Measurements from ENCODE around the gene SCN1A.

SCN1A gene

DNA sequence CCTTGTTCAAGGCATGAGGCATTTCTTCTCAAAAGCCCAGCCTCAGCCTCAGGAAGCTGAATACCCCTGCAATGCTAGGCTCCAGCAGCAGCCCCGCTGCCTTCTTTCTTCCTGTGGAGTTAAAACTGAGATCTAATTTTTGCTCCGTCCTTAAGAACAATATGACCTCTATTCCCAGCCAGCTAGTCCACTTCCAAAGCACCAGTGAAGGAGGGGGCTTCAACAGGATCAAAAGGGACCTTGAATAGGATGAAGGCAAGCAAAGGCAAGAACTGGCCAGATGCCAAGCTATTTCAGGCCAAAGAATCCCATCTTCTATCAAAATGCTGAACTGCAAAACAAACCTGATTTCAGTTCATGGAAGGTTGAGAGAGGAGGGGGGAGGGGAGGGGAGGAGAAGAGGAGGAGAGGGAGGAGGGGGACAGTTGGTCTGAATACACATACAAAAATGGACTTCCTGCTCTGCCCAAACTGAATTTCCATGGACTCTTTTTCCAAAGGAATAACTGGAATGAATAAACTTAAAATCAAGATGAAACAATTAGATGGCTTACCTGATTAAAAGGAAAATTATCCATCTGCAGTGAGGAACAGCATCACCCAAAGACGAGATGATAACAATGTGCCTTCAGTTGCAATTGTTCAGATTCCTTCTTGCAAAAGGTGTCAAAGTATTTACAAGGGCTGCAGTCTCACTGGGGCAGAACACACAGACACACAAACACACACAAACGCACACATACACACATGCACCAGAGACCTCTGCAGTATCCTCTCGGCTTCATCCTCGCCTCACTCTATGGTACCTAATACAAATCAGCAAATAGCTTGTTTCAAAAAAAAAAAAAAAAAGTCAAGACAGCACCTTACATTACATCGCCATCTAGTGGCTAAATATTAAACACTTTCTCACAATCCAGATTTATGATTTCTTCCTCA is at the start of gene SCN1A:
SCN1A (minus strand) TSS at position 804 of the 939 bp plus-strand sequence. CDS start 54,399 bp downstream, outside the sequence.
- H3K27ac ChIP-seq (ENCODE audit: low read length), result no peak within 1 kb of the TSS
- peaks cover 0 to 2% of the 10 kb centered on the region in 2 donors for H3K27me3 ChIP-seq (ENCODE audit: control insufficient read depth in 1 of 2, insufficient read depth in 2 of 2, low read length in 2 of 2)
- no peaks in the 10 kb centered on the region for H3K4me1 ChIP-seq (ENCODE audit: control insufficient read depth, insufficient read depth, low read length)
- H3K36me3 ChIP-seq (ENCODE audit: control insufficient read depth in 2 of 2, insufficient read depth in 2 of 2, low read length in 2 of 2), result no peaks in the 10 kb centered on the region
- H3K4me3 ChIP-seq (ENCODE audit: low read length in 2 of 2), result no peak within 1 kb of the TSS
- H3K9ac ChIP-seq (ENCODE audit: low read length in 2 of 2), result no peak within 1 kb of the TSS
- H3K9me3 ChIP-seq (ENCODE audit: control insufficient read depth in 2 of 2, low read length in 2 of 2), result no peaks in the 10 kb centered on the region

DNA sequence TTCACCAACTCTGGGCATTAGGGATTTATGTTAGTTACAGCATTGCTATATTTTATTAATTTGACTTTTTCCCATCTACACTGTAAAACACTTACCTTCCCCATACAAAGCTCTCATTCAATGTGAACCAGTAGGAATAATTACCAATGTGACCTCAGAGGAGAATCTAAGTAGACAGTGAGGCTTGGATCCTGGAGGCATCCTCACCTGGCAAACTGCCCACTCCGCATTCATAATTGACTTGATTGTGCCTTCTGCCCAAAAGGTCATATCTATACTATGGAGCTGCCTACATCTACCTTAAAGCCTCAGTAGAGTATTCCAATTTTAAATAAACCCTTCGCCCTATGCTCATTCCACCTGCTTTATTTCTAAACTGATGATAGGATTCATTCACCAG is 45.4 kb upstream of the SCN1A start:
- Histone ChIP-seq H3K36me3 (ENCODE audit: control insufficient read depth in 2 of 2, insufficient read depth in 2 of 2, low read length in 2 of 2) (no peaks in the 10 kb centered on the region), H3K27me3 (ENCODE audit: control insufficient read depth in 1 of 2, insufficient read depth in 2 of 2, low read length in 2 of 2) (no peaks in the 10 kb centered on the region), H3K27ac (ENCODE audit: low read length) (no peak overlapping the region), H3K9ac (ENCODE audit: low read length in 2 of 2) (no peak overlapping the region), H3K9me3 (ENCODE audit: control insufficient read depth in 2 of 2, low read length in 2 of 2) (no peaks in the 10 kb centered on the region), H3K4me3 (ENCODE audit: low read length in 2 of 2) (no peak overlapping the region), H3K4me1 (ENCODE audit: control insufficient read depth, insufficient read depth, low read length) (no peaks in the 10 kb centered on the region)

DNA sequence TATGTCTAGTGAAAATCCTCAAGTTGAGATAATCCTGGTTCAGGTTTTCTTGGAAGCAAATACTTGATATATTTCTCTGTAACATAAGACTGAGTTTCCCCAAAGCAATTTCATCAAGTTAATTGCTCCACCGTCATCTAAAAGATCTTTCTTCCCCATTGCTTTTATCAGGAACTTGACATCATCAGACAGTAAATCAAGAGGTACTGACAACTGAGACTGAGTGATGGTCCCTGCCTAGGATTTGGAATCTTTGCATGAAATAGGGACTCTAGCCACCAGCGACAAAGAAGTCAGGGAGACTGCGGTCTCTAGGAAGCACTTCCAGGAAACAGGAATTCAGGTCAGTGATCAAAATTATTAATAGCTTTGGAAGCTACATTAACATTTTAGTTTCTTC is 43.4 kb upstream of the SCN1A start:
- Histone ChIP-seq H3K4me1 (ENCODE audit: control insufficient read depth, insufficient read depth, low read length) (no peaks in the 10 kb centered on the region), H3K27ac (ENCODE audit: low read length) (no peak overlapping the region), H3K27me3 (ENCODE audit: control insufficient read depth in 1 of 2, insufficient read depth in 2 of 2, low read length in 2 of 2) (no peaks in the 10 kb centered on the region), H3K36me3 (ENCODE audit: control insufficient read depth in 2 of 2, insufficient read depth in 2 of 2, low read length in 2 of 2) (no peaks in the 10 kb centered on the region), H3K4me3 (ENCODE audit: low read length in 2 of 2) (no peak overlapping the region), H3K9ac (ENCODE audit: low read length in 2 of 2) (no peak overlapping the region), H3K9me3 (ENCODE audit: control insufficient read depth in 2 of 2, low read length in 2 of 2) (no peaks in the 10 kb centered on the region)

DNA sequence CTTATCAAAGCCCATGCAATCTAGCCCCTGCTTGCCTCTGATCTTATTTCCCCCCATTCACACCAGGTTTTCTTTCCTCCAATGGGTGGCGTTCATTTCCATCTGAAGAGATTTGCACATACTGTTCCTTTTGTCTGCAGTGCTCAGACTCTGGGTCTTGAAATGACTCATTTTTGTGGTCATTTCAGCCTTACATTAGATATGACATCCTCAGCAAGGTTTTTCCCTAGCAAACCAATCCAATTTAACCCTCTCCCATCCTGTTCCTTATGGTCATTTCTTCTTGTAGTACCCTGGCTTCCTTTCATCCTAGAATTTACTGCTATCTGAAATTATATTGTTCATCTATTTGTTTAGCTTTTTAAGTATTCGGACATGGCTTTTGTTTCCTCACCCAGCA is 42.5 kb upstream of the SCN1A start:
- no peak overlapping the region for H3K4me3 ChIP-seq (ENCODE audit: low read length in 2 of 2)
- H3K9ac ChIP-seq (ENCODE audit: low read length in 2 of 2), result no peak overlapping the region

DNA sequence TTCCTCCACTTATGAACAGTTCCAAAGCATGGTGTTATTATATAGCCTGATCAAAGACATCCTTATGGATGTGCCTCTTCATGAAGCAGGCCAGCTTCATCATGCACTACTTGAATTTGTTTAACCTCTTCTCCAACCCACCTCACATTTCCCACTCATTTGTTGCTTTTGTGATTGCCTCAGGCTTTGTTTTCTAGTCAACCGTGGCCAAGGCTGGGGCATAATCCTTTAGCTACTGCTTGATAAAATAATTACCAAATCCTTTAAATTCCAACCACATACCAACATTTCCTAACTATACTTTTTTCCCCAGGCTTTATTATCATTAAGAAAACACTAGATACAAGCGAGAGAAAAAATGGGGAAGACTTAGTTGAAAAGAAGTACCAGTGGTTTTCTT is 39.6 kb upstream of the SCN1A start:
- H3K27me3 ChIP-seq (ENCODE audit: control insufficient read depth in 1 of 2, insufficient read depth in 2 of 2, low read length in 2 of 2), result no peaks in the 10 kb centered on the region
- no peaks in the 10 kb centered on the region for H3K36me3 ChIP-seq (ENCODE audit: control insufficient read depth in 2 of 2, insufficient read depth in 2 of 2, low read length in 2 of 2)
- H3K4me1 ChIP-seq (ENCODE audit: control insufficient read depth, insufficient read depth, low read length), result no peaks in the 10 kb centered on the region
- no peaks in the 10 kb centered on the region for H3K9me3 ChIP-seq (ENCODE audit: control insufficient read depth in 2 of 2, low read length in 2 of 2)
- no peak overlapping the region for H3K9ac ChIP-seq (ENCODE audit: low read length in 2 of 2)
- no peak overlapping the region for H3K27ac ChIP-seq (ENCODE audit: low read length)
- H3K4me3 ChIP-seq (ENCODE audit: low read length in 2 of 2), result no peak overlapping the region

More for the DNA sequence above, 42.5 kb upstream of the SCN1A start:
- Histone ChIP-seq H3K4me1 (ENCODE audit: control insufficient read depth, insufficient read depth, low read length) (no peaks in the 10 kb centered on the region), H3K36me3 (ENCODE audit: control insufficient read depth in 2 of 2, insufficient read depth in 2 of 2, low read length in 2 of 2) (no peaks in the 10 kb centered on the region), H3K27ac (ENCODE audit: low read length) (no peak overlapping the region), H3K9me3 (ENCODE audit: control insufficient read depth in 2 of 2, low read length in 2 of 2) (no peaks in the 10 kb centered on the region), H3K27me3 (ENCODE audit: control insufficient read depth in 1 of 2, insufficient read depth in 2 of 2, low read length in 2 of 2) (no peaks in the 10 kb centered on the region)

DNA sequence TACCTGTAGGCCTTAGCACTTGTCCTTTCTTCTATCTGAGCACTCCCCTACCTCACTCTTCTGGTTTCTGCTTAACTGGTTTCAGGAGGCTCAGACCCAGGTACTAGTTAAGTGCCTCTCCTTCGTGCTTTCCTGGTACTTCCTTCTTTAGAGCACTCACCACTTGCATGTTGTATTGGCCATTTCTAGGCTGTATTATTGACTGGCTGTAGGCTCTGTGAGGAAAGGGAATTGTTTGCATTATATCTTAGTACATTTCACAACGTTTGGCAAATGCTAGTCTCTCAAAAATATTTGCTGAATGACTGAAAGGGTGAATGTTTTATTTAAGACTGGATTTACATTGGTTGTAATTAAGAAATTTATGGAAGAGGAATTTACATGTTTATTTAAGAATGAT is 36.0 kb upstream of the SCN1A start:
- no peaks in the 10 kb centered on the region for H3K9me3 ChIP-seq (ENCODE audit: control insufficient read depth in 2 of 2, low read length in 2 of 2)
- no peaks in the 10 kb centered on the region for H3K27me3 ChIP-seq (ENCODE audit: control insufficient read depth in 1 of 2, insufficient read depth in 2 of 2, low read length in 2 of 2)
- H3K4me1 ChIP-seq (ENCODE audit: control insufficient read depth, insufficient read depth, low read length), result no peaks in the 10 kb centered on the region
- H3K9ac ChIP-seq (ENCODE audit: low read length in 2 of 2), result no peak overlapping the region
- H3K27ac ChIP-seq (ENCODE audit: low read length), result no peak overlapping the region
- no peak overlapping the region for H3K4me3 ChIP-seq (ENCODE audit: low read length in 2 of 2)
- no peaks in the 10 kb centered on the region for H3K36me3 ChIP-seq (ENCODE audit: control insufficient read depth in 2 of 2, insufficient read depth in 2 of 2, low read length in 2 of 2)

DNA sequence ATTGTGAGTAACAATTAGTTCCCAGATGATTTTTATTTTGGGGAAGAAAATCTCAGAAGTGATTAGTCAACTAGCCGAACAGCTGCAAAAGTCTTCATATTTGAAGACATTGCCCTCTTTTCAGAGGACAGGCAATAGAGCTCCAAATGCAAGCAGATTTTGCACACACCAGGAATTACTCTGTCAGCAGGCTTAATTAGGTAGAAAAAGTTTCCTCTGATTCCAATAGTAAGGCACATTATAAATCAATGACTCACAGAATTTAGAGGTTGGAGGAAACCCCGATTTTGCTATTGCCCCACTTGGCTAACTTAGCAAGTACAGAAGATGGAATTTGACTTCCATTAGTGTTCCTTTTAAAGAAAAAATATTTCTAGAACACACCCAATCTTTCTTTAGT is 30.7 kb upstream of the SCN1A start:
- H3K27me3 ChIP-seq (ENCODE audit: control insufficient read depth in 1 of 2, insufficient read depth in 2 of 2, low read length in 2 of 2), result no peaks in the 10 kb centered on the region
- H3K9ac ChIP-seq (ENCODE audit: low read length in 2 of 2), result no peak overlapping the region
- H3K4me3 ChIP-seq (ENCODE audit: low read length in 2 of 2), result no peak overlapping the region
- no peak overlapping the region for H3K27ac ChIP-seq (ENCODE audit: low read length)
- no peaks in the 10 kb centered on the region for H3K4me1 ChIP-seq (ENCODE audit: control insufficient read depth, insufficient read depth, low read length)
- no peaks in the 10 kb centered on the region for H3K36me3 ChIP-seq (ENCODE audit: control insufficient read depth in 2 of 2, insufficient read depth in 2 of 2, low read length in 2 of 2)
- no peaks in the 10 kb centered on the region for H3K9me3 ChIP-seq (ENCODE audit: control insufficient read depth in 2 of 2, low read length in 2 of 2)

DNA sequence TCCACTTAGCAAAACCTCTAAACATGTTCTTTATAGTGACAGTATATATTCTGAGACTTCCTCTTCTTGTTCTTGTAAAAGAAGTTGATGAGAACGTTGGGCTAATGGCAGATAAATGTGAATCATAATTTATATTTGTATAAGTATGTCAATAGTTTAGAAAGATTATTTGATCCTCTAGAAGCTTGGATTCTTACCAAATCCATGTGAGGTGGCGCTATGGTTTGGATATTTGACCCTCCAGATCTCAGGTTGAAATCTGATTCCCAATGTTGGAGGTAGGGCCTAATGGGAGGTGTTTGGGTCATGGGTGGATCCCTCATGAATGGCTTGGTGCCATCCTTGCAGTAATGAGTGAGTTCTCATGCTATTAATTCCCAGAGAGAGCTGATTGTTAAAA is 29.8 kb upstream of the SCN1A start:
- Histone ChIP-seq H3K9me3 (ENCODE audit: control insufficient read depth in 2 of 2, low read length in 2 of 2) (no peaks in the 10 kb centered on the region), H3K27me3 (ENCODE audit: control insufficient read depth in 1 of 2, insufficient read depth in 2 of 2, low read length in 2 of 2) (no peaks in the 10 kb centered on the region), H3K4me3 (ENCODE audit: low read length in 2 of 2) (no peak overlapping the region), H3K27ac (ENCODE audit: low read length) (no peak overlapping the region), H3K9ac (ENCODE audit: low read length in 2 of 2) (no peak overlapping the region), H3K36me3 (ENCODE audit: control insufficient read depth in 2 of 2, insufficient read depth in 2 of 2, low read length in 2 of 2) (no peaks in the 10 kb centered on the region), H3K4me1 (ENCODE audit: control insufficient read depth, insufficient read depth, low read length) (no peaks in the 10 kb centered on the region)

GRCh38 chr2:166156985-166157490 is 29.2 kb upstream of the SCN1A start:
- H3K4me3 ChIP-seq (ENCODE audit: low read length in 2 of 2), result no peak overlapping the region
- no peaks in the 10 kb centered on the region for H3K27me3 ChIP-seq (ENCODE audit: control insufficient read depth in 1 of 2, insufficient read depth in 2 of 2, low read length in 2 of 2)
- H3K4me1 ChIP-seq (ENCODE audit: control insufficient read depth, insufficient read depth, low read length), result no peaks in the 10 kb centered on the region
- no peaks in the 10 kb centered on the region for H3K9me3 ChIP-seq (ENCODE audit: control insufficient read depth in 2 of 2, low read length in 2 of 2)
- H3K27ac ChIP-seq (ENCODE audit: low read length), result no peak overlapping the region
- H3K36me3 ChIP-seq (ENCODE audit: control insufficient read depth in 2 of 2, insufficient read depth in 2 of 2, low read length in 2 of 2), result no peaks in the 10 kb centered on the region
- H3K9ac ChIP-seq (ENCODE audit: low read length in 2 of 2), result no peak overlapping the region

DNA sequence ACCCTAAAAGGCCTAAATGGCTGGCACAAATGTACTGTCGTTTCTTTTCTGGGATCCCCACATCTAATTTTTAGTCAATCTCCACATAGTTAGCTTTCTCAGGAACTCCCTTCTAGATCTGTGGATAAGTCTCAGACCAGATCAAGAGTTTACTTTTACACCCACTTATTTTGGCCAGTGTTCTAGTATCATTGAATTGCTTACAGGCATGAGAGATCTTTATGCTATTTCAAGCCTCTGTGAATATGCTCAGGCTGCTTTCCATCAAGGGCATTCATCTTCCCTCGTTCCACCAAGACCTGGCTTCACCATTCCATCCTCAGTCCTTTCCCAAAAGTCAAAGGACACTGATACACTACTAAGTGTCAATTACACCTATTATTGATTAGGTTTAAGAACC is 27.8 kb upstream of the SCN1A start:
- Histone ChIP-seq H3K9me3 (ENCODE audit: control insufficient read depth in 2 of 2, low read length in 2 of 2) (no peaks in the 10 kb centered on the region), H3K27me3 (ENCODE audit: control insufficient read depth in 1 of 2, insufficient read depth in 2 of 2, low read length in 2 of 2) (no peaks in the 10 kb centered on the region), H3K4me1 (ENCODE audit: control insufficient read depth, insufficient read depth, low read length) (no peaks in the 10 kb centered on the region), H3K9ac (ENCODE audit: low read length in 2 of 2) (no peak overlapping the region), H3K36me3 (ENCODE audit: control insufficient read depth in 2 of 2, insufficient read depth in 2 of 2, low read length in 2 of 2) (no peaks in the 10 kb centered on the region), H3K27ac (ENCODE audit: low read length) (no peak overlapping the region), H3K4me3 (ENCODE audit: low read length in 2 of 2) (no peak overlapping the region)

DNA sequence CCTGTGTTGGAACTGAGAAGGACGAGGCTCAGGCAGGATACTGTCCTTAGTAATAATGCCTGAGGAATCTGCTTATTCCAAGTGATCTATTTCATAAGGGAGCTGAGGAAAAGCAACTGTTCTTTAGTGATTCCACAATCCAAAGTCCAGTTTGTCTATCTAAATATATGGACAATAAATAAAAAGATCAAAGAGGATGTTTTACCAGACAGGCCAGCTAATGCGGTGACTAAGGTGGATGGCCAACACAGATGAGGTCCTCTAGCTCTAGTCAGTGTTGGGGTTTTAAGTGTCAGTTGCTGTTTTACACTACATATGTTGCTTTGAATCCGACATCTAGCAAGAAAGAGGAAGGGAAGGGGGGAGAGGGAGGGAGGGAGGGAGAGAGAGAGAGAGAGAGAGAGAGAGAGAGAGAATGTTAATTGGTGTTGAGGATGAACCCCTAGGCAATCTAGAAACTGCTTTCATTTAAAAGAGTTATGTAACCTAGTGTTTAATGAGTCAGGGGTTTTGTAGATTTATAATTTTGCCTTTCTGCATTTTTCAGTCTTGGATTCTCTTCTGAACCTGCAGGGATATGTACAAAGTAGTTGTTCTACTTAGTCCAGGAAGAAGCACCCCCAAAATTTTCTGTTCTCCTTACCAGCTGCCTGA is 27.0 kb upstream of the SCN1A start:
- H3K36me3 ChIP-seq (ENCODE audit: control insufficient read depth in 2 of 2, insufficient read depth in 2 of 2, low read length in 2 of 2), result no peaks in the 10 kb centered on the region
- no peaks in the 10 kb centered on the region for H3K4me1 ChIP-seq (ENCODE audit: control insufficient read depth, insufficient read depth, low read length)
- no peak overlapping the region for H3K9ac ChIP-seq (ENCODE audit: low read length in 2 of 2)
- no peak overlapping the region for H3K4me3 ChIP-seq (ENCODE audit: low read length in 2 of 2)
- H3K27ac ChIP-seq (ENCODE audit: low read length), result no peak overlapping the region
- H3K9me3 ChIP-seq (ENCODE audit: control insufficient read depth in 2 of 2, low read length in 2 of 2), result no peaks in the 10 kb centered on the region
- H3K27me3 ChIP-seq (ENCODE audit: control insufficient read depth in 1 of 2, insufficient read depth in 2 of 2, low read length in 2 of 2), result no peaks in the 10 kb centered on the region
